ENCODE data around the gene UBE2J2.
A peak's percentile ranks its signal among the peaks of the same experiment; 100 is the strongest.

Gene UBE2J2

GRCh38 chr1:1296070-1297061, 22.7 kb upstream of the UBE2J2 start:
- no peaks in the 10 kb centered on the region for H3K36me3 ChIP-seq (ENCODE audit: insufficient read depth, low read length)
- H3K4me3 ChIP-seq = no peak overlapping the region
- H3K9me3 ChIP-seq (ENCODE audit: low read depth, low read length) = no peaks in the 10 kb centered on the region
- no peak overlapping the region for H3K27ac ChIP-seq
- no peak for DNase-seq (ENCODE audit: low read depth, low spot score)
- TF ChIP-seq EZH2 (IDR thresholded peaks at IDR 0.05) (no peak), FOXP2 (optimal IDR thresholded peaks at IDR 0.05; ENCODE audit: control extremely low read depth, extremely low read length, insufficient read depth) (no peak), POLR2AphosphoS5 (IDR thresholded peaks at IDR 0.05; ENCODE audit: borderline replicate concordance, low read depth, low read length) (no peak)
- no peak overlapping the region for H3K9ac ChIP-seq (ENCODE audit: insufficient read length)

DNA sequence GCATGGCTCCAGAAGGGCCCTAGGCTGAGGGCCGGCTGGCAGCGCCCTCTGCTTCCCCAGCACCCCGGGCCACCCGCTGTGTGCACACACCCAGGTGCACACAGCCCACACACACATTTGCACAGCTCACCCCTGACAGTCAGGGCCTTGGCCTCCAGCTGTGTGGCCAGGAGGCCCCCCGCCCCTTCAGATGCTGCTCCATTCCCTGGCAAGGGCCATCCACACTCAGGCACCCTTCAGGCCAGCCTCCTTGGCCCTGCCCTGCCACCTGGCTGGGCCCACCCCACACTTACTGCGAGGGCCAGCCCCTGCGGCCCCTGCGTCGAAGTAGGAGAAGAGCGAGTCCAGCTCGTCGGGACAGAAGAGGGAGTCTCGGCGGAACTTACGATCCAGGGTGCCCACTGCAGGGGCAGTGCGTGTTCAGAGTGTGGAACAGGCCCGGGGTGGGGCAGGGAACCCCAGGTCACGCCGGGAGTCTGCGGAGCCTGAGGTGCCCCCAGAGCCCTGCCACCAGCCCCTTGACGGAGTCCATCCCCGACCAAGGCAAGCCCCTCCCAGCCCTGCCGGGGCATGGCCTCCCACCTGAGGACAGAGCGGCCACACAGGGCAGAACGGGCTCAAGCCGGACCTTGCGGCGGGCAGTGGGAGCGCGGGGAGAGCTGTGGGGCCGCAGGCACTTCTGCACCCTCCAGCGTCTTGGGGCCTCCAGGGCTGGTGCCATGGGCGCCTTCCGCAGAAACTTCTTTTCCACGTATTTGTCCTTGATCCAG, 21.7 kb upstream of the UBE2J2 start:
- no peak overlapping the region for H3K9ac ChIP-seq (ENCODE audit: insufficient read length)
- no peaks in the 10 kb centered on the region for H3K9me3 ChIP-seq (ENCODE audit: low read depth, low read length)
- no peak overlapping the region for H3K27ac ChIP-seq
- no peak; the same call in 1 of the 2 replicates for TF ChIP-seq POLR2AphosphoS5 (IDR thresholded peaks at IDR 0.05; ENCODE audit: borderline replicate concordance, low read depth, low read length)
- TF ChIP-seq EZH2 (IDR thresholded peaks at IDR 0.05) = no peak
- no peak for TF ChIP-seq FOXP2 (optimal IDR thresholded peaks at IDR 0.05; ENCODE audit: control extremely low read depth, extremely low read length, insufficient read depth)
- H3K36me3 ChIP-seq (ENCODE audit: insufficient read depth, low read length) = no peaks in the 10 kb centered on the region
- no peak overlapping the region for H3K4me3 ChIP-seq
- no peak for DNase-seq (ENCODE audit: low read depth, low spot score)

DNA sequence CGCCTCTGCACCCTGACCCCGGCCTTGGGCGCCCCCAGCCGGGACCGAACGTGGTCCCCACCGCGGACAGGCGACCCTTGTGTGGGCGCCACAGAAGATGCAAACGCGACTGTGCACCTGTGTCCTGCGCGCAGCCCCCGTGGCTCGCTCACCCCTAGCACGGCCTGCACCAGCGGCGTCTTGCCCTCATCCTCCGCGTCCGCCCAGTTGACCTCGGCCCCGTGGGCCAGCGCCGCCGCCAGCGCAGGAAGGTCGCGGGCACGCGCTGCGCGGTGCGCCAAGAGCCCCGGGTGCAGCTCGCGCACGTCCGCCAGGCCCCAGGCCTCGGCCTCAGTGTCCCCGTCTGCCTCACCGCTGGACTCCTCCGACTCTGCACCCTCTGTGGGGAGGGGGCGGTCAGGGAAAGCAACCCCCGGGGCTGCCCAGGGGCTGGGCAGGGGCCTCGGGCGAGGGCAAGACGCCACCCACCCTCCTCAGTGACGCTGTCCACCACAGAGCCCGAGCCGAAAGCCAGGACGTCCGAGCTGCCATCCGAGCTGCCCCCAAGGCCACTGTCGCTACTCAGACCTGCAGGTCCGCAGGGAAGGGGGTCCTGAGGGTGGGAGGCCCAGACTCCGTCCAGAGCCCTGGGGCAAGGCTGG, 20.7 kb upstream of the UBE2J2 start:
- Histone ChIP-seq H3K27ac (no peak overlapping the region), H3K36me3 (ENCODE audit: insufficient read depth, low read length) (no peaks in the 10 kb centered on the region), H3K9me3 (ENCODE audit: low read depth, low read length) (no peaks in the 10 kb centered on the region), H3K4me3 (no peak overlapping the region), H3K9ac (ENCODE audit: insufficient read length) (no peak overlapping the region)
- no peak for DNase-seq (ENCODE audit: low read depth, low spot score)
- TF ChIP-seq FOXP2 (optimal IDR thresholded peaks at IDR 0.05; ENCODE audit: control extremely low read depth, extremely low read length, insufficient read depth) (no peak), EZH2 (IDR thresholded peaks at IDR 0.05) (no peak), POLR2AphosphoS5 (IDR thresholded peaks at IDR 0.05; ENCODE audit: borderline replicate concordance, low read depth, low read length) (no peak)

- DNase-seq (ENCODE audit: low read depth, low spot score) = no peak
- Histone ChIP-seq H3K4me3 (no peak overlapping the region), H3K9ac (ENCODE audit: insufficient read length) (no peak overlapping the region), H3K27ac (no peak overlapping the region), H3K9me3 (ENCODE audit: low read depth, low read length) (no peaks in the 10 kb centered on the region), H3K36me3 (ENCODE audit: insufficient read depth, low read length) (no peaks in the 10 kb centered on the region)
- TF ChIP-seq FOXP2 (optimal IDR thresholded peaks at IDR 0.05; ENCODE audit: control extremely low read depth, extremely low read length, insufficient read depth) (no peak), POLR2AphosphoS5 (IDR thresholded peaks at IDR 0.05; ENCODE audit: borderline replicate concordance, low read depth, low read length) (no peak), EZH2 (IDR thresholded peaks at IDR 0.05) (no peak)
These were observed 19.9 kb upstream of the UBE2J2 start for GRCh38 chr1:1293263-1294249.

- Histone ChIP-seq H3K4me3 (no peak overlapping the region), H3K27ac (no peak overlapping the region), H3K9me3 (ENCODE audit: low read depth, low read length) (no peaks in the 10 kb centered on the region), H3K36me3 (ENCODE audit: insufficient read depth, low read length) (no peaks in the 10 kb centered on the region), H3K9ac (ENCODE audit: insufficient read length) (no peak overlapping the region)
- TF ChIP-seq FOXP2 (optimal IDR thresholded peaks at IDR 0.05; ENCODE audit: control extremely low read depth, extremely low read length, insufficient read depth) = no peak
- TF ChIP-seq POLR2AphosphoS5 (IDR thresholded peaks at IDR 0.05; ENCODE audit: borderline replicate concordance, low read depth, low read length) = no peak
- no peak for TF ChIP-seq EZH2 (IDR thresholded peaks at IDR 0.05)
- DNase-seq (ENCODE audit: low read depth, low spot score) = no peak
These were observed 19.2 kb upstream of the UBE2J2 start for GRCh38 chr1:1292851-1293250.

- Histone ChIP-seq H3K4me3 (no peak overlapping the region), H3K9ac (ENCODE audit: insufficient read length) (no peak overlapping the region), H3K36me3 (ENCODE audit: insufficient read depth, low read length) (no peaks in the 10 kb centered on the region), H3K27ac (no peak overlapping the region), H3K9me3 (ENCODE audit: low read depth, low read length) (no peaks in the 10 kb centered on the region)
- no peak for DNase-seq (ENCODE audit: low read depth, low spot score)
- TF ChIP-seq POLR2AphosphoS5 (IDR thresholded peaks at IDR 0.05; ENCODE audit: borderline replicate concordance, low read depth, low read length) (0 out of 2 replicates have a peak, but pooled peaks have one; percentile 27), FOXP2 (optimal IDR thresholded peaks at IDR 0.05; ENCODE audit: control extremely low read depth, extremely low read length, insufficient read depth) (no peak)
These were observed 18.8 kb upstream of the UBE2J2 start for GRCh38 chr1:1292442-1292779.
